NB4 (cell line): Measurements from ENCODE around the gene LGSN.

Experiments
- CTCF ChIP-seq: IDR thresholded peaks from one replicate; pipeline ENCODE4 v1.5.1; 2012; ENCODE audit warnings: low read depth, low read length
- POLR2A ChIP-seq: IDR thresholded peaks from 2 replicates; pipeline ENCODE4 v1.6.1; 2011; ENCODE audit warnings: mild to moderate bottlenecking; ENCODE audit not compliant: insufficient read length; ENCODE audit errors: extremely low read depth

GRCh38 chr6:63278916-63279315 is 40.9 kb downstream of the LGSN start:
- no peak for TF ChIP-seq CTCF
- no peak for TF ChIP-seq POLR2A
